NK-92 treated with Interleukin-12 subunit alpha and Interleukin-12 subunit beta, amount 100 ng/mL, for 24 hours (cell line): Measurements from ENCODE around the gene TMEM117.
"Not testable (repeated sequence)": the region's sequence is repeated elsewhere in the genome, so short reads cannot be mapped to it uniquely, and the experiment has no call there.

Experiments
- DNase-seq: peaks from one replicate; lab custom pipeline; 2025; lab: John Stamatoyannopoulos, UW

The TMEM117 gene

DNA sequence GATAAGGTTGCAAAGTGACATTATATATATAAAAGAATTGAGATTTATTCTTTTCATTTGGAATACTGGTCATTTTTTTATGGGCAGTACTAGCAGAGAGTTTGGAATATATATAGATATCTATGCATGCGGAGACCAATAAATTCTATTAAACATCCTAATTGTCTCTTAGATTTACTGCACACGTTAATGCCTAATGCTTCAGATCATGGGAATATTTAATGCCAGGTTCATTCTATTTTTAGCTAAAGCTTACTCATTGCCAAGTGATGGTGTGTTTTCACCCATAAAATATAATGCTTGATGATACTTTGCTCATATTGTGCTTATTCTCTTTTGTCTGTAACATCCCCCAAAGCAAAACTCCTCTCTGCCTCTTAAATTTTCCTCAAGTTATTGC is 264.4 kb downstream of the TMEM117 start:
- DNase-seq, result no peak

DNA sequence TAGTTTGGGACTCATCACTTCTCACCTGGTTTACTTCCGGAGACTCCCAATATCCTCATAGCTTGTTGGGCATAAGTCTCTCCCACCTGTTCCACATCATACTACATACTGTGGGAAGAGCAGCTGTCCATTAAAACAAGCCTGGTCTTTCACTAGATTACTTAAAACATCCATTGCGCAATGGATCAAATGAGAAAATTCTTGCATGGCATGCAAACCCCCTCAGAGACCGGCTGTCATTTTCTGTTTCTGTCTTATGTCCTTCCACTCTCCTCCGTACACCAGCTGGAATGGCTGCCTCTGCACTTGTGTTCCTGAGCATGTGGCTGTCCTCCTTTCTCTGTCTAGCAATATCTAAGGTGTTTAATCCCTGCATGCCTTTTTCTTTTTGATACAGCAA is 265.6 kb downstream of the TMEM117 start:
- no peak for DNase-seq

DNA sequence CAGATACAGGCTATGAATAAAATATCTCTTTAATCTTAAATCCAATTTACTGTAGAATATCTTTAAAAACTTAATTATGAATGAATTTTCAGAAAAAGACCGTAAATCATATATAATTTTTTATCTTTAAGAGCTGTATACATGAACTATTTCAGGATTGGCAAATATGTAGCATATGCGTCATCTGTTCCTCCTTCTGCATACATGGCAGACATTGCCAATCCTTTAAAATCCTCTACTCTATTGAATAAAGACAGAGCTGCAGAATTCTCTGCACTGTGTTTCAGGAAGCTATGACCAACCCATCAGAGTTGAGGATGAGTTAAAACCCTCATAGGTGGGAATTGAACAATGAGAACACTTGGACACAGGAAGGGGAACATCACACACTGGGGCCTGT is 279.0 kb downstream of the TMEM117 start:
- DNase-seq, result no peak

DNA sequence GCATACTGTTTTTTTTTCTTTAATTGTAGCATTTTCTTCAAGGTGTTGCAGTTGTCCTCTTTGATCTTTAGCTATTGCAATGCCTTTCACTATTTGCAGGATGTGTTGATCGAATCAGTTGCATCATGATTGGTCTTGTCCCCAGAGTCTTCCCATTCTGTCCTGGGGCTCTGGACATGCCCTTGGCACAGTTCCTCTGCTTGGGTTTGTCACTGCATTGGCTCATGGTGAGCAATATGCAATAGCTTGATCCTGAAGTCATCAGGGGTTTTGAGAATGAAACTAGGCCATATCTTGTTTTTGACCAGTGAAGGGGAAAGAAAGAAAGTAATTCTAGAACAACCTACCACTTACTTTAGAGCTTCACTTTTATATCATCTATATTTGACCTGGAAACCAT is 281.5 kb downstream of the TMEM117 start:
- no peak for DNase-seq

DNA sequence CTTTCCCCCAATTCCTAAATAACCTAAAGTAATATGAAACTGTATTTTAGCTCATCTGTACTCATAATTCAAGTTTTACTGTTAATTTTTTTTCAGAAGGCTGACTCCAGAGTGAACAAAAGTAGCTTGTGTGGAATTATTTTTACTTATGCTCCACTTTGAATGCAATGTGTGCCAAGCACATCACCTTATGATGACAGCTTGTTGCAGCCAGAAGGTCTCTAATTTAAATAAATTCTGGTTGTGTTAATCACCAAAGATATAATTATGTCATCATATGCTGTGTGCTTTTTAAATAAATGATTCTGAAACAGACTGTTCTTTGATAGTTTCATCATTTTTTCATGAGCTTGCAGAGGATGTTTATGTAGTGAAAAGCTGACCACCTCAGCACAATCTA is 283.1 kb downstream of the TMEM117 start:
- DNase-seq, result no peak

DNA sequence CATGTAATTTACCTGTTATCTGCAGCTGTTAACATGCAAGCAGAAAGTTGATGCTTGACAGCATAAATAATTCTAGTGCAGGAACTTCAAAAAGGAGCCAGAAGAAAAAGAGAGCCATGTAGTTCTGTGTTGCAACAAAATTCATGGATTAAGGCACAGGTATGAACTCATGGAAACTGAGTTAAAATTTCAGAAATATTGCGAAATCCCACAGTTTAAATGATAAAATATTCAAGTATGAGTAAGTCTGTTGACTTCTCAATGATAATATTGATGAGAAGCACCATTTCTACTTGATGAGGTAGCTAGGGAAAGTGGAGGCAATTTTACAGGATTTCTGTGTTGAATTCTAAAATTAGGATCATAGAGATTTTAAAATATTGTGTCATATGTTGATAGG is 290.9 kb downstream of the TMEM117 start:
- no peak for DNase-seq

DNA sequence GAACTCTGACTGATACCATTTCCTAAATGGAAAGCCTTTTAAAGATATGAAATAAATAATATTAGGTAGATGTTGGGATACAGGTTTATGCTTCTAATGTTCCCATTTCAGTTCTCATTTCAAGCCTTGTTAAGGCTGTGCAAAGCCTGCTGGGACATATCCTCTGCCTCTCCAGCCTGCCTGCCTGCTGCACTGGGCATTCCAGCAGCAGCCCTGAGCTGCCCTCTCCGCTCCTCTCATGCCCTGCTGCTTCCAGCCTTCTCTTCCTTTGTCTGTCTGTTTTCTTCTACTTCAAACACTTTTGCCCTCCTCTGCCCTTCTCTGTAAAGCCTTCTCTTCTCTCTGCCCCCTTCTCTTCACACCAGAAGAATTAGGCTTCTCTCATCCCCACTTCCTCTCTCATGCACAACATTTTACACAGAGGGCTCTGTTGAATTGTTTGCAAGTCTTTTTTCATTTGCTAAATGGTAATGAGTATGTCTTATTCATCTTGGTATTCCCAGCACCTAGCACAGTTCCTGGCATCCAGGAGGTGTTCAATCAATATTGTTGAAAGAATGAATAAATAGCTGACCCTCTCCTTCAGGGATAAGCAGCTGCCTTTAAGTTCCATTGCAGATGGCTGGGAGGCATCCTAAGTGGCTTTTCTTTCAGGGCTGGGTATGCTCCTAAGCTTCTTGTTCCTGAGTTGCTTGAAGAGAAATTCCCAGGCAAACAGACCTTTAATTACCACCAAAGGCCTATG is 292.3 kb downstream of the TMEM117 start:
- no peak for DNase-seq

DNA sequence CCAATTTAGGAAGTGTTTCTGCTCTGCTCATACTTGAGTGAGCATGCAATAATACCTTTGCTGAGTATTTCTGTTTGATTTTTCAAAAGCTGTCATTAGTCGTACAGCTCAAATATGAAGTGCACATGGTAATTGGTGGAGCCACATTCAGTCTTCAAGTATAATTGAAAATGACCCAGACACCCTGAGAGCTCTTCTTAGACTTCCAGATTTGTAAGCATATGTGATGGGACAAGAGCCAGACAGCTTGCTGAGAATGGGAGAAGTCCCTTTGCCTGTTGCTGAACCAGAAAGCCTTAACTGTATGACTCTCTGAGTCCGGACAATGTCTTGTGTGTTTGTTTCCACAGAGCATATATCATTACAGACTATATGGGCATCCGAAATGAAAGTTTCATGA is 307.3 kb downstream of the TMEM117 start:
- no peak for DNase-seq

DNA sequence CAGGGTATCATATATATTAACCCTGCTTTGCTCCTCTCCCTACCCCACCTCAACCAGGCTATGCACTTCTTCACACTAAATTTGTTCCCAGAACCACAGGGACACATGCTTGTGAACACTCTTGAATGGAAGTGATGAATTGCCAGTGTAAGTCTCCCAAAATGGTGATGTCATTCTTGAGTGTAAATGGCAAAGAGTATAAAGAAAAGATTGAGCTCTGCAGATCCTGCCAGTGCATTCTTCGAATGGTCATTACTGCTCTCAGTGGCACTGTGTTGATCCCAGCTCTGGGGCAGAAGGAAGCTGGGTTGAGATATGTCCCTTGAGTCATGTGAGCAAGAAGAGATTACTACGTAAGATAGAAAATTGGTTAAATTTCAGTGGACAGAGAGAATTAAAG is 313.1 kb downstream of the TMEM117 start:
- no peak for DNase-seq

DNA sequence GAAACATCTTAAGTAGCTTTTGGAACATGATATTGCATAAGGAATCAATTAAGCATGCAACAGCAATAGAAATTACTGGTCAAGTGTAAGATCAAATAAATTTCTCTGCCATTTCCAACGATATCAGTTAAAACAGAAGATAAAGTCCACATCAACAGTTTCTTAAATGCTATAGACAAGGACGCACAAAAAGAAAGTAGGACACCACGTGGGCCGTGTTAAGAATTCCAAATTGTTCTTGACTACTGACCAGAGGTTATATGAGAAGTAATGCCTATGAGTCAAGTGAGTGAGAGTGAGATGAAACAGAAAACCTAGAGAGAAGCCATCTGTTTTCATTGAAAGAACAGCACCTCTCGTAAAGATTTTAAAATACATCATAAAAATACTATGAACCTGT is 318.2 kb downstream of the TMEM117 start:
- no peak for DNase-seq

DNA sequence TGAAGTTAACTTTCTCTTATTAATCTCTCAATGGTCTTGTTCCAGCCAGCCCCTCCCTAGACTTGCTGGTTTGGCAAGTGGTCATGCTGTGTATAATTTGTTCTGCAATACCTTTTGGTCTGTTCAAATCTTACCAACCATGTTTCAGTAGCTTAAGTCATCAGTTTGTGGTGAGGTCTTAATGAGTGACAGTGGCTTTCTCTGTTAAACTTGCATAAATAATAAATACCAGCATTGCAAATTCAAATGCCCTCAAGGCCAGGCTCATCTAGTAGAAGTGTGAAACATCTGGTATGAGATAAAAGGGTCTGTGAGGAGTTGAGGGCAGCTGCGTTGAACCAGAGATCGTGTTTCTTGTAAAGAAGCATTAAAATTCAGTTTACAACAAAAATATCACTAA is 319.5 kb downstream of the TMEM117 start:
- no peak for DNase-seq

DNA sequence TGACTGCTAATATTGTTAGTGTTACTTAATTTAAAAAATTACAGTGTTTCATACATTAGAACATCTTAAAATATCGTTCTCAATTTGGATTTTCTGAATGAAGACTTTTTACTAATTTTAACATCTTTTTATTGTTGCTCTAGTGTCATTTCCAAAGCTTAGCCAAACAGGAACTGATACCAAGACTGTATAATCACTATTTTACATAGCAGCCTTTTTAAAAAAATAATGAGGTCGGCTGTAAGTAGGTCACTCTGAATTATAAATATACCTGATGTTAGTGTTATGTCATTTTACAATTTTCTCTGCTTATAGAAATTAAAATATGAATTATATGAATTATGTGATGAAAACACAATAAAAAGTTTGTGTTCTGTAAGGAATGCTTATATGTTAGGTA is 321.5 kb downstream of the TMEM117 start:
- no peak for DNase-seq

DNA sequence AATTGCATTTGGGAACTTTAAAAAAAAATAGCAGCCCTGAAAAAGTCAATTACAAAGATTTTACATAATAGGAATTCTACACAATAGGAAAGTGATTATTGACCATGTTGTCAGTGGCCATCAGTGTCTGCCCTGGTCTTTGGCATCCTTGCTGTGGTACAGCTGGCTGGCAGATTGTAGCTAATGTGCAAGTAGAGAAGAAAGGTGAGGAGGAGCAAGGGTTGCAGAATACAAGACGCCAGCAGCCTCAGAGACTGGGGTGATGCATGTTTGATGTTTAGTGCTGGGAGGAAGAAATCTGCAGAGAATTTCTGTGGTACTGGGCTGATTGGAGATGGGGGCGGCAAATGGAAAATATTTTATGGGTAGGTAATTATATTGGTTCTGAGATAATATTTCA is 322.9 kb downstream of the TMEM117 start:
- no peak for DNase-seq

DNA sequence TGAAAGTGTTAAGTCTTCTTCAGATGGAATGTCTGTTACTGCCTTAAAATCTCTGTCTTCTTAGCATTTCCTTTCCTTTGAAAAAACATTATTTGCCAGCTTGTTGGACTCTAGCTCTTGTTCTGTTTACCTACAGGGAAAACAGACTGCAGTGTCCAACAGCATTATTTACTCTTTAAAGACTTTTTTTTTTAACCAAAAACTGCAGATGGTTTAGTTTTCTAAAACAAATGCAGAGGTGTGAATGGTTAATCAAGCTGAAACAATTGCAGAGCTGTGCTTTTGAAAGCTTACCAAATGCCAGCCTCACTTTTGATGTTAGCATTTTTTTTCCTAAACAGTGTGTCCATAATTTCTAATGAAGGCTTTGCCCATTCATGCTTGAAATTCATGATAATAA is 323.3 kb downstream of the TMEM117 start:
- no peak for DNase-seq

DNA sequence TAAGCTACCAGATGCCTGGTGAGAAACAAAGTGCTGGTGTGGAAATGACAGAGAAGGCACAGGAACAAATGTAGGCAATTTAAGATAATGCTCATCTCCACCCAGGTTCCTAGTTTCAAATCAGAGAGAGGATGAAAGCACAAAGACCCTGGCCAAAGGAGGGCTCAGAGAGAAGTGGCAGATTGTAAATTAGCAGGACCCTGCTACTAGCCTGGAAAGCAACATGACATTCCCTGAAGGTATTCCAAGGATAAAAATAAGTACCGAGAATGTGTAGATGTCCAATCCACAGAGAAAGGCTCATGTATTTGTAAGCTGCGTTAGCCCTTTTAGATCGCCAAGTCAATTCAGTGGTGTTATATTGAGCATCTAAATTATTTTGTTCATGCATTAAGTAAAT is 324.0 kb downstream of the TMEM117 start:
- DNase-seq, result no peak

DNA sequence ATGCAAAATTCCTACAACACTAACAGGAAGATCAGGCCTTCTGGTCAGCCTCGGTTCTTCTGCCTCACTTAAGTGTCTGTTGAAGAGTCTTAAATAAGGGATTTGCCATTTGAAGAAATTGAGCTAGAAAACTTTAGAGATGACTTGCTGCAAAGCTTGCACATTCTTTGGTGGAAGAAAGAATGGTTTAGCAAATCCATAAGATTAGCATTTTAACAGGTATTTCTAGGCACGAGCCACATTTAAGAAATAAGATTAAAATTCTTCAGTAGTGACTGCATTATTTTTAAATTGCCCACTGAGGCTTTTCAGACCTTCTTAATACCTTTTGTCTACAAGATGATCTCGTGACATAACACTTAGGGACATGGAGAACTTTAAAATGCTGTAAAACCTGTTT is 327.1 kb downstream of the TMEM117 start:
- no peak for DNase-seq

DNA sequence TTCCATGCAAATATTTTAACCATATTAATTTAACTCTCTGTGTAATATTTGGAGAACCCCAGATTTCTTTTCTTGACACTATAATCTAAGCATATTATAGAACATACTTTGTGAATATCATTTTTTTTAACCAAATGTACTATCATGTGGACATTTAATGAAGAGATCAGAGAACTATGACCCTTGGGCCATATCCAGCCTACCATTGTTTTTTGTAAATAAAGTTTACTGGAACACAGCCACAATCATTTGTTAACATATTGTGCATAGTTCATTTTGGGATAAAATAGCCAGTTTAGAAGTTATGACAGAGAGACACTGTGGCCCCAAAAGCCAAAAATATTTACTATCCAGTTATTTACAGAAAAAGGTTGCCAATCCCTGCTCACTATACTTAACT is 338.2 kb downstream of the TMEM117 start:
- DNase-seq, result no peak

DNA sequence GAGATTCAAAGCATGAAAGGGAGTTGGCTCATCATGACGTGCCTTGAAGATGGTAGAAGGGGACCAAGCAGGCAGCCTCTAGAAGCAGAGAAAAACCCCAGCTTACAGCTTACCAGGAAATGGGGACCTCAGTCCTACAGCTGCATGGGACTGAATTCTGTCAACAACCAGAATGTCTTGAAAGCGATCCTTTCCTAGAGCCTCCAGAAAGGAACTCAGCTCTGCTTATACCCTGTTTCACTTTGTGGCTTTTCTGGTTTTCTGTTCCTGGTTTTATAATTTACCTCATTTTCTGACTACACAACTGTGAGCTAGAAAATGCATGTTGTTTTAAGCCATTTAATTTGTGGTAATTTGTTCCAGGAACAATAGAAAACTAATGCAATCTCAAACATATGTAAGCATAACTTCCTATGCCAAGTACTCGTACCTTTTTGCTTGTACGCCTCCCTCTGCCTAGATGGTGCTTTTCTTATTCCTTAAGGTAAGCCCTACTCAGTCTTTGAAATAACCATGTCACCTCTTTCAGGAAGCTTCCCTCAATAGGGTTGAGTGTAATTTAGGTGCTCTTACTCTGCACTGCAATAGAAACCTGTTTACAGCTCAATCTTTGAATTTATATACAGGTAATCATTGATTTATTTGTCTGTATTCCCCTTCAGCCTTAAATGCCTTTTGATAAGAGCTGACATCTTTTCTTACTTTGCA is 348.8 kb downstream of the TMEM117 start:
- no peak for DNase-seq

DNA sequence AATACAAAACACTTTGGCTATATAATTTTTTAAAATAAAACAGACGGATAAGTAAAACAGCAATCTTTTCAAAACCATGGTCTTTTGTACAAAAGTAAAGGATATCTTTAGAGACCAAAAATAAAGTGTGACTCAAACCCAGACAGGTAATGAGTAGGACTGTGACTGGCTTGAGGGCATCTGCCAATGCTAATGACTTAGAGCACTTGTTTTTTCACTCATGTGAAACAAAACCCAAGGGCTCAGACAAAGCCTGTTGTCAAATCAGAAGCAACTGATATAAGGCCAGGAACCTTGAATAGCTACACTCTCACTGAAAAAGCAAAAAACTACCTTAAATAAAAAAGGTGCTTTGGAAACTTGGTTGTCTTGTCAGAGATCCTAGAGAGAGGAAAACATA is 357.4 kb downstream of the TMEM117 start:
- no peak for DNase-seq

DNA sequence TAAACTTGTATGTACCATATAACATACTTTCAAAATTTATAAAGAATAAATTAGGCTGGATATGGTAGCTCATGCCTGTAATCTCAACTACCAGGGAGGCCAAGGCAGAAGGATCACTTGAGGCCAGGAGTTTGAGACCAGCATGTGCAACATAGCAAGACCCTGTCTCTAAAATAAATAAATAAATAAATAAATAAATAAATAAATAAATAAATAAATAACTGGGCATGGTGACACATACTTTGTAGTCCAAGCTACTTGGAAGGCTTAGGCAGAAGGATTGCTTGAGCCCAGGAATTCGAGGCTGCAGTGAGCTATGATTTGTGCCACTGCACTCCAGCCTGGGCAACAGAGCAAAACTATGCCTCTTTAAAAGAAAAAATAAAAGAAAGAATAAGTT is 359.8 kb downstream of the TMEM117 start:
- not testable (repeated sequence) for DNase-seq

DNA sequence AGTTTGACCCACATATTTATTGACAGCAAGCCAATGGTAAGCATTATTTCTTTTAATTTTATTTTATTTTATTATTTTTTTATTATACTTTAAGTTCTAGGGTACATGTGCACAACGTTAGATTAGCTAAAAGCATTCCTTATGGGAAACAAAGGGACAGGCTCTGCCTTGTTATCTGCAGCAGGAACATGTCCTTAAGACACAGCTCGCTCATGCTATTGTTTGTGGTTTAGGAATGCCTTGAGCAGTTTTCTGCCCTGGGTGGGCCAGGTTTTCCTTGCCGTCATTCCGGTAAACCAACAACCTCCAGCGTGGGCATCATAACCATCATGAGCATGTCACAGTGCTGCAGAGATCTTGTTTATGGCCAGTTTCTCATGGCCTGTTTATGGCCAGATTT is 370.2 kb downstream of the TMEM117 start:
- DNase-seq, result no peak

DNA sequence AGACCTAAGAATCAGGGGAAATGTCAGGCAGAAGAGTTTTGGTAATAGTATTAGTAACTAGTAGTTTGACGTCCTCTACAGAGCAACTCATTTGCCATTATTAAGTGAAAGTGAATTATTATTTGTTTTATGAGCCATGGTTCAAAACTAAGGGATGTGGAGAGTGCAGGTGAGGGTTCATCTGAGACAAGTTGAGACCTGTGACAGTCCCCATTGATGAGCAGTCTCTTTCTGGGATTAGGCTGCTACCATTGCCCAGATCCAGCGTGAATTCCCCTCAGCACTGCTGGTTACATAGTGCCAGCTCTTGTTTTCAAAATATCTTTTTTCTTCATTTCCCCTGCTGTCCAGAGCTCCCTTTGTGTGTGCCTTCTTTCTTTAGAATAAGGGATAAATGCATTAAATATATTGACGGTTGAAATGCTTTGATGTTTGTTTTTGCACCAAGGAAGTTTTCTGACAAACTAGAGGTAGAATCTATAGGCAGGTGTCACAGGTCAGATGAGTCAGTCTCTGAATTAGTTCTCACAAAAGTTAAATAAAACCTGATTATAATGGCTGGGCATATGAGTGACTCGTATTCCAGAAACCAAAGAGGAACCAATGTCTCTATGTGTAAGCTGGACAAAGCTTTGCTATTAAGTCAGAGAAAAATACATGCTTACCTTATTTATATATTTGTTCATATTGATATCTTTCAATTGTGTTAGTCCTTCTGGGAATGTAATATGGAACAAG is 381.4 kb downstream of the TMEM117 start:
- DNase-seq, result no peak

DNA sequence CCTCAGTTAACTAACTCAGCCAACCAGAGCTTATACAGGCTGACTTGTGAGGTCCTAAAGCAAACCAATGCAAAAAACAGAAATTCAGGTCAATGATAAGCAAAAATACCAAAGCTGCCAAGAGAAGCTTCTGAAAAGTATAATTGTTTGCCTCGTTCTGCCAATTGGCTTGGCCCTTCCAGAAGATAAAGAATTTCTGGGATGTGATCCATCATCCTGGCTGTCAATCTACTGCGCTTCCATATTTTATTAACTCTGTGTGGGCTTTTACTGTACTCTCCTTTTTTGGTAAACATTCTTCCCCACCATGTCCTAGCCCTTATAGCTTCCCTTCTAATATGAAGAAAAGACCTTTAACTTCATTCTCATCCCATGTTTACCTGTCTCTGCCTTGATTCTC is 387.9 kb downstream of the TMEM117 start:
- DNase-seq, result no peak
